Ovary (tissue), 9 donors: Measurements from ENCODE around the gene RMDN2. TPM values are rescaled to one million over a fixed set of nuclear protein-coding genes. Genes with fewer than 3 reads are reported as not detected.

Experiments
- DNase-seq, 5 donors: peaks; one replicate each; pipeline ENCODE4 v3.0.0-alpha.2; 2019 to 2020
- H3K27ac ChIP-seq, 2 donors: fragments of 200-600 bp; one replicate each; pipeline versions ENCODE4 v1.5.1 to v1.8.0; 2019 to 2022
- H3K27me3 ChIP-seq: fragments of 200-600 bp; one replicate; pipeline ENCODE4 v1.8.0; 2022
- H3K36me3 ChIP-seq: fragments of 200-600 bp; sonication (generic); one replicate; pipeline ENCODE4 v1.5.1; 2019
- H3K4me1 ChIP-seq: one replicate; pipeline ENCODE4 v1.8.1; 2013; ENCODE audit warnings: mild to moderate bottlenecking, moderate library complexity; ENCODE audit not compliant: insufficient read depth
- H3K4me3 ChIP-seq: fragments of 200-600 bp; sonication (generic); one replicate; pipeline ENCODE4 v1.5.1; 2017
- H3K9me3 ChIP-seq, 2 donors: fragments of 200-600 bp in 1 of 2; sonication (generic) in 1 of 2; one replicate each; pipeline versions ENCODE4 v1.5.1 to v1.8.1; 2013 to 2019; ENCODE audit warnings: mild to moderate bottlenecking in 1 of 2, moderate library complexity in 1 of 2
- EP300 ChIP-seq: sonication (generic); formaldehyde crosslinking; IDR thresholded peaks from one replicate; pipeline ENCODE4 v1.6.1; 2017; ENCODE audit warnings: antibody characterized with exemption
- POLR2A ChIP-seq: fragments of 450-650 bp; IDR thresholded peaks from one replicate; pipeline ENCODE4 v1.6.1; 2017; ENCODE audit warnings: antibody characterized with exemption, mild to moderate bottlenecking, moderate library complexity
- WGBS, 3 donors: extraction: QIAGEN DNeasy Blood & Tissue Kit in 1 of 3; methylation state at CpG; one replicate each; pipeline versions ENCODE4 v1.1.5 to v1.1.7; 2013 to 2017; 5-methylcytosine and 5-hydroxymethylcytosine counted together
- intact Hi-C, 4 donors: fragments of 100-400 bp; cut with DNase I; formaldehyde crosslinking; loops; one replicate each; pipeline versions ENCODE4 v1.11.0 to v1.15.1; 2022 to 2023
- polyA plus RNA-seq, 2 donors: library from polyadenylated mRNA; stranded (reverse); fragments of 200-250 nt in 1 of 2; fragments of 350-450 nt in 1 of 2; fragmentation: Illumina TruSeq in 1 of 2; extraction: RNeasy Lipid Tissue Mini Kit (QIAGEN cat#74804) in 1 of 2; gene quantifications; one replicate each; pipeline ENCODE4 v1.2.3, GENCODE V29; 2013 to 2014
- total RNA-seq, 7 donors: library from RNA; depleted of rRNA in 2 of 7; stranded (reverse); fragments of >200 nt in 2 of 7; fragmentation: NEBNext Ultra II Directional in 3 of 7; extraction: Animal tissue kit (Norgen Biotek cat#: 25700) in 3 of 7; gene quantifications; one replicate each; pipeline versions ENCODE4 v1.1.0 to v1.2.4, GENCODE V29; 2016 to 2023
- TF ChIP-seq, protein P1 (sequence below), 3 donors: fragments of 450-650 bp in 2 of 3; fragments of 200-600 bp in 1 of 3; IDR thresholded peaks; one replicate each; pipeline versions ENCODE4 v1.5.1 to v1.8.0; 2016 to 2022; ENCODE audit warnings: antibody characterized with exemption in 3 of 3, mild to moderate bottlenecking in 1 of 3
- donor health status: DM: no; HTN: no; CAD: no; lungs with moderate emphysema.
- donor health status: DM: no; HTN: no; CAD: no.
- donor health status: Bipolar disorder and iron deficiency.
- donor health status: DM: yes; HTN: yes; CAD: no.
- donor health status: DM: no; HTN: no; CAD: no.
- donor health status: DM: yes; HTN: yes; CAD: no.

RMDN2 gene
- total and polyA plus RNA-seq, 9 donors: 4.7 to 60.9 (median 6.4) TPM

DNA sequence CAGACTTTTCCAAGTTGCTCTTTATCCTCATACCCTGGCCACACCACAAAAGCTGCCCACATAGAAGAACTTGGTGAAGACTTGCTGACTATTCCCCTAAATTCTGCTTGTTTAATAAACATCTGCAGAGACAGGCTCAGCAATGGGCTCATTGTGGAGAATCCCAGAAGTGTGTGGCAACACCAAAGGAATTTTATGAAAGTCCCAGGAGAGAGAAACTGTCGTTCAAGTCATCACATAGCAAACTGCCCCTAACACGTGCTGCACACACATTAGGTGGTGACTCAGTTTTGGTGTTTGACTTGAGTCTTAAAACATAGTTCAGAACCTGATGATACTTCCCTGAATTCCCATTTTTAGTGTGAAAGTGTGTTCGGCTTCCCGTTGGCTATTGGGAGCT, 112.2 kb downstream of the RMDN2 start:
- H3K27ac ChIP-seq: peak overlapping the region in 1 of 2 donors; percentile 53
- 90 to 95% (median 95%) methylated on average over 4 of the region's 4 CpGs for WGBS, 3 donors

DNA sequence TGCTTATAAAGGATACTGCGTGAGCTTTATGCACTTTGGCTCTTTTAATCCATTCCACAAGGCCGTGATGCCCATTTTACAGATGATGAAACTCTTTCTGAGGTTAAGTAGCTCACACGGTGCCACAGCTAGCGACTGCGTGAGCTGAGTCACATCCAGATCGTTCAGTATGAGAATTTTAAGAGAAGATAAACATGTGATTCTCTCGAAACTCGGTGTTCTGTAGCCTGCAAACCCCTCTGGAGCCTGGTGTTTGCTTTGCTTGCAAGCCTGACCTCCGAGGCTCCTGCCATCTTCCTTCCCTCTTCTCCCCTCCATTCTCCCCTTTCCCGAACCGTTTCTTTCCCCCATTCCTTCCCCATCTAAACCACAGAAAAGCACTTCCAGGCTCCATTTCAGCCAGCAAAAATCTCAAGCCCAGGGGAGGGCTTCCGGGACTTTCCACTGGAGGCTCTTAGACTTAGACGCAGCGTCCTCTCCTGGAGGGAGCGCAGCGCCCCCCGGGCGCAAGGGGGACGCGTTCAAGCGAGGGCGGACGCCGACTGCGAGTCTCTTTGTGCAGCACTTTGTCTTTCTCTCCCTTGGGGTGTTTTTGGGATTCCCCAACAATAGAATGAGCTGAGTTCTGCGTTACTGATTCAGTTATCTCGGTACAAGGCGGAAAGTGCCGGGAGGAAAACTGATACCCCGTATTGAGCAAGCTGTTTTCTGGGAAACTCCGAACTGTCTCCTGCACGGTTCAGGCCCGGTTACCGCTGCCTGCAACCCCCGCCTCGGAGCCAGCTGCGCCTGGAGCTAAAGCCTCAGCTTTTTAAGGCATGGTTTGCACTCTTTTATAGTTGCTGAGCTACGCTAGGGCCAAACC, 112.9 kb downstream of the RMDN2 start:
- H3K4me1 ChIP-seq: peaks cover 3% of the 10 kb centered on the region
- TF ChIP-seq POLR2A (no peak), EP300 (no peak)
- TF ChIP-seq, protein P1, sequence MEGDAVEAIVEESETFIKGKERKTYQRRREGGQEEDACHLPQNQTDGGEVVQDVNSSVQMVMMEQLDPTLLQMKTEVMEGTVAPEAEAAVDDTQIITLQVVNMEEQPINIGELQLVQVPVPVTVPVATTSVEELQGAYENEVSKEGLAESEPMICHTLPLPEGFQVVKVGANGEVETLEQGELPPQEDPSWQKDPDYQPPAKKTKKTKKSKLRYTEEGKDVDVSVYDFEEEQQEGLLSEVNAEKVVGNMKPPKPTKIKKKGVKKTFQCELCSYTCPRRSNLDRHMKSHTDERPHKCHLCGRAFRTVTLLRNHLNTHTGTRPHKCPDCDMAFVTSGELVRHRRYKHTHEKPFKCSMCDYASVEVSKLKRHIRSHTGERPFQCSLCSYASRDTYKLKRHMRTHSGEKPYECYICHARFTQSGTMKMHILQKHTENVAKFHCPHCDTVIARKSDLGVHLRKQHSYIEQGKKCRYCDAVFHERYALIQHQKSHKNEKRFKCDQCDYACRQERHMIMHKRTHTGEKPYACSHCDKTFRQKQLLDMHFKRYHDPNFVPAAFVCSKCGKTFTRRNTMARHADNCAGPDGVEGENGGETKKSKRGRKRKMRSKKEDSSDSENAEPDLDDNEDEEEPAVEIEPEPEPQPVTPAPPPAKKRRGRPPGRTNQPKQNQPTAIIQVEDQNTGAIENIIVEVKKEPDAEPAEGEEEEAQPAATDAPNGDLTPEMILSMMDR (IDR thresholded peaks at IDR 0.05): no peak
- peak; percentile 43 to 55 (median 45) for DNase-seq
- H3K27ac ChIP-seq: peak overlapping the region; percentile 28 to 53
- H3K27me3 ChIP-seq: no peaks in the 10 kb centered on the region
- no peaks in the 10 kb centered on the region for H3K36me3 ChIP-seq
- 16 to 26% (median 23%) methylated on average over 38 of the region's 38 CpGs for WGBS, 3 donors
- peak overlapping the region; percentile 20 for H3K4me3 ChIP-seq
- no peaks in the 10 kb centered on the region for H3K9me3 ChIP-seq
- intact Hi-C loops: no loop called here

More for the DNA sequence above, 112.2 kb downstream of the RMDN2 start:
- no peaks in the 10 kb centered on the region for H3K36me3 ChIP-seq
- no peak overlapping the region for H3K4me3 ChIP-seq
- no peak for DNase-seq
- no peaks in the 10 kb centered on the region for H3K9me3 ChIP-seq
- peaks cover 3% of the 10 kb centered on the region for H3K4me1 ChIP-seq
- H3K27me3 ChIP-seq: no peaks in the 10 kb centered on the region
- TF ChIP-seq POLR2A: no peak
- no peak for TF ChIP-seq EP300
- TF ChIP-seq, protein P1 (IDR thresholded peaks at IDR 0.05): no peak
- intact Hi-C loops: no loop called here

DNA sequence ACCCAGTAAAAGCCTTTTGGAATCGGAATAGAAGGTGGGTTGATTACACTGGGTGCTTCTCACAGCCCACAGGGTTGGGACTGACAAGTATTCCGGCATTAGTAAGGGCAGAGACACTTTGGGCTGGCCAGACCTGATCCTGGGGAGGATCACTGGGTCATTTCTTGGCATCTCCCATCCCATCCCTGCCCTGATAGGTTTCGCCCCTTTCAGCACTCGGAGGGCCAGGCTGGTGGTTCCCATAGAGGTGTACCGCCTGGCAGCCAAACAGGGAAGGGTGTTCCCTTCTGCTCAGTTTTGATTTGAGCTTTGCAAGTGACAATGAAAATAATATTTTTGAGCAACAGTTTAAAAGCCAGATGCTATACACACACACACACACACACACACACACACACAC, 113.6 kb downstream of the RMDN2 start:
- WGBS, 3 donors: 68 to 78% (median 76%) methylated on average over 5 of the region's 5 CpGs
- intact Hi-C loops: no loop called here
- TF ChIP-seq, protein P1 (IDR thresholded peaks at IDR 0.05): no peak
- no peak for TF ChIP-seq POLR2A
- TF ChIP-seq EP300: no peak
- no peak for DNase-seq
- Histone ChIP-seq H3K27me3 (no peaks in the 10 kb centered on the region), H3K4me3 (peak overlapping the region; percentile 20), H3K27ac (peak overlapping the region; percentile 28 to 53), H3K36me3 (no peaks in the 10 kb centered on the region), H3K9me3 (no peaks in the 10 kb centered on the region), H3K4me1 (peaks cover 3% of the 10 kb centered on the region)

DNA sequence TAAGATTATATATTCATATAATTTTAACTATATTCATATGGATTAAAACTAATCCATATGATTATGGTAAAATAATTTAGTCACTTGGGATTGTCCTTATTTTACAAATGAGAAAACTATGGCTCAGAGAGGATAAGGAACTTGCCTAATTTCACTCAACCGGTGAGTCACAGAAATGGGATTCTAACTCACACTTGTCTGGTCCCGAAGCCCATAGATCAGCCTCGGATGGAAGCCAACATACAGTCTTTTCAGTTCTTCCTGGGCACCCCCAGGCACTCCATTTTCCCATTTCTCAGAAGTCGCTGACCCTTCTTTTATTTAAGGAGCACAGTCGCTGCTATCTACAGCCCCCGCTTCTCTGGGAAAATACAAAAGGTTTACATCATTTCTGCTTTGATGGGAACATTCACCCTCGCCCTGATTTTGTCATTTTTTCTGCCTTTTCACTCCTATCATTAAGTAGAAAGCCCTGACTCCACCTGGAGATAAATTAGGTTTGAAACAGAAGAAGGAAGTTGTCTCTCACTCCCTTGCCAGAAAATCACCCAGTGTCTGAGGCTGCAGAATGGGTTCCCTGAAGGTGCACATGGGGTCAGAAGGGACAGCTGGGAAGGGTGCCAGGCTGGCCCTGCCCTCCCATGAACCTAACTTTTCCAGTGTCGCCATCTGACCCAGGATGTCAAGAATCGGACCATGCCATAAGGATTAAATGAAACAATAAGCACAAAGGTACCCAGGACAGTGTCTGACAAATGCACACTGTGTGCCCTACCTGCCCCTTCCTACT, 114.2 kb downstream of the RMDN2 start:
- no peak for DNase-seq
- Histone ChIP-seq H3K36me3 (no peaks in the 10 kb centered on the region), H3K27me3 (no peaks in the 10 kb centered on the region), H3K4me3 (no peak overlapping the region), H3K9me3 (no peaks in the 10 kb centered on the region), H3K27ac (no peak overlapping the region), H3K4me1 (peaks cover 1% of the 10 kb centered on the region)
- WGBS, 3 donors: 78 to 88% (median 82%) methylated on average over 9 of the region's 9 CpGs
- TF ChIP-seq EP300: no peak
- TF ChIP-seq POLR2A: no peak
- intact Hi-C loops: no loop called here
